Glutamatergic neuron (in vitro differentiated cells): ENCODE measurements around the gene WDCP. TPM values are rescaled to one million over a fixed set of nuclear protein-coding genes. Genes with fewer than 3 reads are reported as not detected.

ENCODE experiments used
- DNase-seq: peaks from one replicate; pipeline ENCODE4 v3.0.0; 2022
- H3K27ac Mint-ChIP-seq: one replicate; pipeline ENCODE4 v1.8.0; 2020; ENCODE audit warnings: mild to moderate bottlenecking, mixed read lengths, inconsistent platforms; ENCODE audit not compliant: unreplicated experiment
- H3K27me3 Mint-ChIP-seq: one replicate; pipeline ENCODE4 v1.8.0; 2020; ENCODE audit warnings: mild to moderate bottlenecking, moderate library complexity, mixed read lengths, inconsistent platforms; ENCODE audit not compliant: unreplicated experiment
- H3K36me3 Mint-ChIP-seq: one replicate; pipeline ENCODE4 v1.8.0; 2020; ENCODE audit warnings: mild to moderate bottlenecking, mixed read lengths, inconsistent platforms; ENCODE audit not compliant: unreplicated experiment
- H3K4me1 Mint-ChIP-seq: one replicate; pipeline ENCODE4 v1.8.0; 2020; ENCODE audit warnings: mild to moderate bottlenecking, low read depth, mixed read lengths, inconsistent platforms; ENCODE audit not compliant: unreplicated experiment
- H3K4me3 Mint-ChIP-seq: one replicate; pipeline ENCODE4 v1.8.0; 2020; ENCODE audit warnings: mild to moderate bottlenecking, mixed read lengths, inconsistent platforms; ENCODE audit not compliant: unreplicated experiment
- H3K9me3 Mint-ChIP-seq: one replicate; pipeline ENCODE4 v1.8.0; 2020; ENCODE audit warnings: mild to moderate bottlenecking, moderate library complexity, mixed read lengths, inconsistent platforms; ENCODE audit not compliant: unreplicated experiment
- total RNA-seq: library from RNA; stranded (reverse); fragmentation: NEBNext Ultra II Directional; extraction: Animal tissue kit (Norgen Biotek cat#: 25700); gene quantifications from one replicate; pipeline ENCODE4 v1.2.1, GENCODE V29; 2021; ENCODE audit not compliant: unreplicated experiment
- TF ChIP-seq, protein P1 (sequence below): fragments of 200-600 bp; sonication (generic); IDR thresholded peaks from one replicate; pipeline ENCODE4 v1.5.0; 2021; ENCODE audit not compliant: partially characterized antibody, unreplicated experiment

Gene WDCP
- total RNA-seq, 1 donor from 2014 or later: 22.3 TPM

DNA sequence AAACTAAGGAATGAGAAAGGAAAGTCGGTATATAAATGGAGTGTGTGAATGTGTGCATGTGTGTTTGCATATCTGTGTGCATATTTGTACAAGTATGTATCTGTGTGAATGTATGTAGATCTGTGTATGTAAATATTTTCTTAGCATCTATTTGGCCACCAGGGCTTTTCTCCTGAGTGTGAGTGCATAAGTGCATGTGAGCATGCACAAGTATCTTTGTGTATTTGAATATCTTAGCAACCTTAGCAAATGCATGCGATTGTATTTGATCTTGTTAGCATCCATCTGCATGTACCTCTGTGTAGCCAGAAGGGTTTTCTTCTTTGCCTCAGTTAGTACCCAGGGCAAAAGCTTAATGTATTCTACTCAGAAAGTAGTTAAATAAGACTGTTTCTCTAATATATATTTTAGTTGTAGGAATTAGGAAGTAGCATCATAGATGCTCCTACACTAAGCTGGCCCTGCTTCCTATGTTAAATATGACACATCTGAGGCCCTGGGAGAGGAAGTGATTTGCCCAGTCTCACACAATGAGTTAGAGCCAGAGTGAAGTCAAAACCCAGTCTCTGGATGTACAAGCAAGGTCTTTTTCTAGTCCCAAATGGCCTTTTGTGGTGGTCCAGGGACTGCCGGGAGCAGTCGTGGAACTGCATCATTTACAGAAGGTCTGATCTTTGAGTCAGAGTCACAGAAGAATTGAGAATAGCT lies 11.5 kb upstream of the WDCP start:
- Mint-ChIP-seq H3K4me3 (no peak overlapping the region), H3K27ac (no peak overlapping the region), H3K36me3 (peaks cover 4% of the 10 kb centered on the region), H3K4me1 (peaks cover 7% of the 10 kb centered on the region), H3K9me3 (no peaks in the 10 kb centered on the region), H3K27me3 (peaks cover 2% of the 10 kb centered on the region)
- TF ChIP-seq, protein P1, sequence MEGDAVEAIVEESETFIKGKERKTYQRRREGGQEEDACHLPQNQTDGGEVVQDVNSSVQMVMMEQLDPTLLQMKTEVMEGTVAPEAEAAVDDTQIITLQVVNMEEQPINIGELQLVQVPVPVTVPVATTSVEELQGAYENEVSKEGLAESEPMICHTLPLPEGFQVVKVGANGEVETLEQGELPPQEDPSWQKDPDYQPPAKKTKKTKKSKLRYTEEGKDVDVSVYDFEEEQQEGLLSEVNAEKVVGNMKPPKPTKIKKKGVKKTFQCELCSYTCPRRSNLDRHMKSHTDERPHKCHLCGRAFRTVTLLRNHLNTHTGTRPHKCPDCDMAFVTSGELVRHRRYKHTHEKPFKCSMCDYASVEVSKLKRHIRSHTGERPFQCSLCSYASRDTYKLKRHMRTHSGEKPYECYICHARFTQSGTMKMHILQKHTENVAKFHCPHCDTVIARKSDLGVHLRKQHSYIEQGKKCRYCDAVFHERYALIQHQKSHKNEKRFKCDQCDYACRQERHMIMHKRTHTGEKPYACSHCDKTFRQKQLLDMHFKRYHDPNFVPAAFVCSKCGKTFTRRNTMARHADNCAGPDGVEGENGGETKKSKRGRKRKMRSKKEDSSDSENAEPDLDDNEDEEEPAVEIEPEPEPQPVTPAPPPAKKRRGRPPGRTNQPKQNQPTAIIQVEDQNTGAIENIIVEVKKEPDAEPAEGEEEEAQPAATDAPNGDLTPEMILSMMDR: no peak
- no peak for DNase-seq

- no peak for DNase-seq
- H3K9me3 Mint-ChIP-seq: no peaks in the 10 kb centered on the region
- TF ChIP-seq, protein P1: no peak
- H3K27me3 Mint-ChIP-seq: peaks cover 2% of the 10 kb centered on the region
- no peak overlapping the region for H3K4me3 Mint-ChIP-seq
- H3K36me3 Mint-ChIP-seq: peaks cover 4% of the 10 kb centered on the region
- no peak overlapping the region for H3K27ac Mint-ChIP-seq
- peaks cover 7% of the 10 kb centered on the region for H3K4me1 Mint-ChIP-seq
Measured at GRCh38 chr2:24055750-24056149, 8.6 kb upstream of the WDCP start.

GRCh38 chr2:24054366-24055010 lies 7.3 kb upstream of the WDCP start:
- Mint-ChIP-seq H3K36me3 (peaks cover 4% of the 10 kb centered on the region), H3K27me3 (peaks cover 2% of the 10 kb centered on the region), H3K4me3 (no peak overlapping the region), H3K27ac (peak overlapping the region; percentile 1), H3K9me3 (no peaks in the 10 kb centered on the region), H3K4me1 (peaks cover 7% of the 10 kb centered on the region)
- TF ChIP-seq, protein P1: no peak
- no peak for DNase-seq

GRCh38 chr2:24052951-24053350 lies 5.8 kb upstream of the WDCP start:
- Mint-ChIP-seq H3K4me3 (no peak overlapping the region), H3K9me3 (peaks cover 2% of the 10 kb centered on the region)

GRCh38 chr2:24051833-24052232 lies 4.6 kb upstream of the WDCP start:
- no peak for DNase-seq
- Mint-ChIP-seq H3K4me3 (no peak overlapping the region), H3K9me3 (peaks cover 7% of the 10 kb centered on the region), H3K4me1 (peaks cover 13% of the 10 kb centered on the region), H3K27me3 (peaks cover 7% of the 10 kb centered on the region), H3K27ac (no peak overlapping the region), H3K36me3 (peaks cover 4% of the 10 kb centered on the region)
- TF ChIP-seq, protein P1: no peak

More at GRCh38 chr2:24052951-24053350, 5.8 kb upstream of the WDCP start:
- peaks cover 2% of the 10 kb centered on the region for H3K27me3 Mint-ChIP-seq
- peaks cover 4% of the 10 kb centered on the region for H3K36me3 Mint-ChIP-seq
- H3K4me1 Mint-ChIP-seq: peaks cover 7% of the 10 kb centered on the region
- TF ChIP-seq, protein P1: no peak
- DNase-seq: no peak
- no peak overlapping the region for H3K27ac Mint-ChIP-seq
